Placental pericyte (primary cell): Measurements from ENCODE around the gene MAK. TPM values are rescaled to one million over a fixed set of nuclear protein-coding genes. Genes with fewer than 3 reads are reported as not detected.

Experiments used
- small RNA-seq: library from RNA; depleted of rRNA; stranded (forward); fragments of <200 nt; gene quantifications from one replicate; pipeline ENCODE3, GENCODE V24; 2012; ENCODE audit warnings: low replicate concordance
- total RNA-seq: library from RNA; depleted of rRNA; stranded (reverse); fragments of >200 nt; gene quantifications from 2 replicates; pipeline ENCODE4 v1.2.3, GENCODE V29; 2012

MAK gene
- total RNA-seq: not detected in 2 replicates

GRCh38 chr6:10837995-10838793 is at the start of gene MAK:
MAK (minus strand) TSS chr6:10838539; CDS start chr6:10830648, 7,891 bp downstream.

GRCh38 chr6:10886691-10887502 is 48.6 kb upstream of the MAK start, which contains the start of gene SYCP2L:
SYCP2L (plus strand) TSS chr6:10887052; CDS start chr6:10887127, 75 bp downstream.

GRCh38 chr6:10747251-10747972 is 90.9 kb downstream of the MAK start, which contains the start of gene TMEM14B:
TMEM14B (plus strand) TSS chr6:10747805; CDS start chr6:10749246, 1,441 bp downstream.

GRCh38 chr6:10722820-10723566 is 115.3 kb downstream of the MAK start, which contains the start of gene TMEM14C:
TMEM14C (plus strand) TSS chr6:10723070; CDS start chr6:10724614, 1,544 bp downstream.

Small RNAs within 50 kb of the gene (small RNA-seq; reads per million reads assigned to genes)
- gene RNA5SP203: 0.23 reads per million

Other genes with a start within 250 kb of the MAK start
- not detected in 2 replicates for gene C6orf52, start 143.9 kb downstream of the MAK start, total RNA-seq
- 14.2 and 22.6 TPM in 2 replicates for gene PAK1IP1, start 143.6 kb downstream of the MAK start, total RNA-seq
- 90.2 and 104 TPM in 2 replicates for gene TMEM14C, start 115.5 kb downstream of the MAK start, total RNA-seq
- gene TMEM14B, start 90.7 kb downstream of the MAK start, total RNA-seq: 43.3 and 49.0 TPM in 2 replicates
- gene GCM2, start 43.5 kb upstream of the MAK start, total RNA-seq: not detected in 2 replicates
- gene SYCP2L, start 48.5 kb upstream of the MAK start, total RNA-seq: 0.22 TPM in 1 of 2 replicates, not detected in the other
- 0.43 and 32.8 TPM in 2 replicates for gene ELOVL2, start 205.8 kb upstream of the MAK start, total RNA-seq